ENCODE data around the gene FADS2. TPM values are rescaled to one million over a fixed set of nuclear protein-coding genes. Genes with fewer than 3 reads are reported as not detected.

Gene FADS2
- polyA plus RNA-seq, 2 of the 4 experiments (the other 2 are of a cell fraction): 215 to 391 TPM

DNA sequence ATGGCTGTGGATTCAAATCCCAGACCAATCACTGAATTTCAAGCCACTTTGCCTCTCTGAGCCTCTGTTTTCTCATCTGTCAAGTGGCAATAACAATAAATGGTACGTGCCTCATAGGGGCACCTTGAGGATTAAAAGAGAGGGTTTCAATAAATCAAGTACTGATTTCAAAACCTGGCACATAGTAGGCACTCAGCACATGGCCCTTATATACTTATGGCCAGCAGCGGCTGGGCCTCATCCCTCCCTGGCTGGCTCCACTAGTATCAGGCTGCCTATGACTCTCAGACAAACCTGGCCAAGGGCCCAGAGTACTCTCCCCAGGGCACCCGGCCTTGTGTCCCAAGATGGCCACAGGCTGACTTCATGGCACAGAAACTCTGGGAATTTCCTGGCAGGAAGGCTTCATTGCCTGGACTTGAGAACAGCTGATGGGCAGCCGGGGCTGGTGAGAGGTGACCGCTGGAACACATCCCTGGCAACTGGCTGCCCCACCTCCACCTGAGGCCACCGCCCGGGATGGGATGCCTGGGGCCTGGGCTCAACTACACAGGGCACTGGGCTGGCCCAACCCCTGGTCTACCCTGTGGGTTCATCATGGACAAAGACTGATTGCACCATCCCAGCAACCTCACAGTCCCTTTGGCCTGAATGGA lies 59.9 kb downstream of the FADS2 start:
- peaks cover 8% of the 10 kb centered on the region for H3K9me3 ChIP-seq
- FAIRE-seq: no peak
- POLR2A ChIA-PET: no interaction called here
- no peak overlapping the region for H3K4me3 ChIP-seq
- CTCF ChIA-PET: interaction anchor here (1.0 to 16.0 kb wide), 8 partner anchors 10 to 220 kb away, joined by 3 to 124 read pairs (median 10); partner anchors contain the start of gene FADS1
- peak overlapping the region; percentile 4 to 53; a peak in 3 of 6 replicates for H3K27ac ChIP-seq
- peaks cover 25% of the 10 kb centered on the region for H3K4me1 ChIP-seq
- TF ChIP-seq FOSL2 (IDR thresholded peaks at IDR 0.05): no peak
- 0 out of 2 replicates have a peak, but pooled peaks have one; percentile 10 for TF ChIP-seq FOSL2 (CRISPR knock-in tag; IDR thresholded peaks at IDR 0.05)
- TF ChIP-seq HOXB13 (CRISPR knock-in tag; IDR thresholded peaks at IDR 0.05; ENCODE audit: low read depth): no peak
- peak in 1 of 2 experiments; percentile 16; a peak in 3 of 6 replicates for ATAC-seq
- WGBS (ENCODE audit: missing lambda C conversion rate): 83% methylated on average over 3 of the region's 7 CpGs
- DNase-seq (ENCODE audit: low read depth in 1 of 2, low spot score in 1 of 2): peak in 1 of 2 experiments; percentile 70
- peak overlapping the region; percentile 2; the same call in 2 of the 3 replicates for H3K4me2 ChIP-seq

DNA sequence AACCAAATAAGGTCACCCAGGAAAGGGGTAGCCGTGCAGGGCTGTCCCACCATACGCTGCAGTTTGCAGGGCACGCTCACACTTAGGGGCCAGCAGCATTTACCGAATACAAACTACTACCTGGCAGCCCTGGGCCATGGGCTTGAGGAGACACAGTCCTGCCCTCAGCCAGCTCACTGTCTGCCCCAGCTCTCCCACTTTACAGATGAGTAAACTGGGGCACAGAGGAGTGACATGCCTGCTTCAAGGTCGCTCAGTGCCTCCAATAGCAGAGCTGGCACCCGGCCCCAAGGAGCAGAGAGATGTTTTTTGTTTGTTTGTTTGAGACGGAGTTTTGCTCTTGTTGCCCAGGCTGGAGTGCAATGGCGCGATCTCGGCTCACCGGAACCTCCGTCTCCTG lies 60.5 kb downstream of the FADS2 start:
- Histone ChIP-seq H3K4me1 (peaks cover 31% of the 10 kb centered on the region), H3K9me3 (peaks cover 8% of the 10 kb centered on the region), H3K4me3 (no peak overlapping the region), H3K27ac (peak overlapping the region; percentile 4 to 53; a peak in 3 of 6 replicates), H3K4me2 (peak overlapping the region; percentile 2; the same call in 1 of the 3 replicates)
- ChIA-PET POLR2A (no interaction called here), CTCF (interaction anchor here (1.0 to 16.0 kb wide), 8 partner anchors 9 to 219 kb away, joined by 3 to 124 read pairs (median 6); no protein-coding TSS in a partner anchor)
- FAIRE-seq (no peak), ATAC-seq (no peak), DNase-seq (ENCODE audit: low read depth in 1 of 2, low spot score in 1 of 2) (no peak)
- TF ChIP-seq NPAS2 (CRISPR knock-in tag; IDR thresholded peaks at IDR 0.05; ENCODE audit: borderline replicate concordance) (no peak), POLR2AphosphoS2 (conservative IDR thresholded peaks at IDR 0.05; ENCODE audit: low read length) (no peak)
- WGBS (ENCODE audit: missing lambda C conversion rate): 89% methylated on average over 12 of the region's 12 CpGs

DNA sequence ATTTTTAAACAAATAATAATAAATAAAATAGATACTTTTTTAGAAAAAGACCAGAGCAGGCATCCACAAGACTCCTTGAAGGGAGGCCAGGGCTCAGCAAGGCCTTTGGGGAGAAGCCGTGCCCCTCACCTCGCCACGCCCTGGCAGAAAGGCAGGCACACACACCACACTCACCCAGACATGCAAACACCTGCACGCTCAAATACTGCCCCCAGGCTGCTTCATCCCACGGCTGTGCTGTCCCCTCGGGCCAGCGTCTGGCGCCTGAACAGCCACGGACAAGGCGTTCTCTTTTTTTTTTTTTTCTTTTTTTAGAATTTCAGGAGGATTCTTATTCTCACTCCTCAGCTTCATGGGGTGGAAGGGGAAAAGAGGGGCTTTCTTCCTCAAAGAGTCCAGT lies 61.7 kb downstream of the FADS2 start:
- Histone ChIP-seq H3K27ac (peak overlapping the region in 1 of 2 experiments; percentile 91; a peak in 3 of 6 replicates), H3K4me3 (no peak overlapping the region; the same call in 2 of the 3 replicates), H3K4me1 (peaks cover 39% of the 10 kb centered on the region), H3K4me2 (peak overlapping the region; percentile 92), H3K9me3 (peaks cover 8% of the 10 kb centered on the region)
- DNase-seq (ENCODE audit: low read depth in 1 of 2, low spot score in 1 of 2) (no peak), ATAC-seq (no peak), FAIRE-seq (no peak)
- CTCF ChIA-PET: interaction anchor here (0.6 to 16.0 kb wide), 9 partner anchors 8 to 192 kb away, joined by 3 to 124 read pairs (median 6); no protein-coding TSS in a partner anchor
- POLR2A ChIA-PET: interaction anchor here (1.2 kb wide), 1 partner anchor 75 kb away, joined by 4 read pairs; no protein-coding TSS in a partner anchor
- WGBS (ENCODE audit: missing lambda C conversion rate): 89% methylated on average over 10 of the region's 10 CpGs
- no peak for TF ChIP-seq TP53 (CRISPR knock-in tag; IDR thresholded peaks at IDR 0.05)
- no peak for TF ChIP-seq PHF8 (IDR thresholded peaks at IDR 0.05; ENCODE audit: borderline replicate concordance, low read depth)
- TF ChIP-seq, protein P1, sequence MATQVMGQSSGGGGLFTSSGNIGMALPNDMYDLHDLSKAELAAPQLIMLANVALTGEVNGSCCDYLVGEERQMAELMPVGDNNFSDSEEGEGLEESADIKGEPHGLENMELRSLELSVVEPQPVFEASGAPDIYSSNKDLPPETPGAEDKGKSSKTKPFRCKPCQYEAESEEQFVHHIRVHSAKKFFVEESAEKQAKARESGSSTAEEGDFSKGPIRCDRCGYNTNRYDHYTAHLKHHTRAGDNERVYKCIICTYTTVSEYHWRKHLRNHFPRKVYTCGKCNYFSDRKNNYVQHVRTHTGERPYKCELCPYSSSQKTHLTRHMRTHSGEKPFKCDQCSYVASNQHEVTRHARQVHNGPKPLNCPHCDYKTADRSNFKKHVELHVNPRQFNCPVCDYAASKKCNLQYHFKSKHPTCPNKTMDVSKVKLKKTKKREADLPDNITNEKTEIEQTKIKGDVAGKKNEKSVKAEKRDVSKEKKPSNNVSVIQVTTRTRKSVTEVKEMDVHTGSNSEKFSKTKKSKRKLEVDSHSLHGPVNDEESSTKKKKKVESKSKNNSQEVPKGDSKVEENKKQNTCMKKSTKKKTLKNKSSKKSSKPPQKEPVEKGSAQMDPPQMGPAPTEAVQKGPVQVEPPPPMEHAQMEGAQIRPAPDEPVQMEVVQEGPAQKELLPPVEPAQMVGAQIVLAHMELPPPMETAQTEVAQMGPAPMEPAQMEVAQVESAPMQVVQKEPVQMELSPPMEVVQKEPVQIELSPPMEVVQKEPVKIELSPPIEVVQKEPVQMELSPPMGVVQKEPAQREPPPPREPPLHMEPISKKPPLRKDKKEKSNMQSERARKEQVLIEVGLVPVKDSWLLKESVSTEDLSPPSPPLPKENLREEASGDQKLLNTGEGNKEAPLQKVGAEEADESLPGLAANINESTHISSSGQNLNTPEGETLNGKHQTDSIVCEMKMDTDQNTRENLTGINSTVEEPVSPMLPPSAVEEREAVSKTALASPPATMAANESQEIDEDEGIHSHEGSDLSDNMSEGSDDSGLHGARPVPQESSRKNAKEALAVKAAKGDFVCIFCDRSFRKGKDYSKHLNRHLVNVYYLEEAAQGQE (IDR thresholded peaks at IDR 0.05): no peak
- TF ChIP-seq BHLHE40 (IDR thresholded peaks at IDR 0.05; ENCODE audit: low read depth, low read length): no peak
- TF ChIP-seq, protein P2, sequence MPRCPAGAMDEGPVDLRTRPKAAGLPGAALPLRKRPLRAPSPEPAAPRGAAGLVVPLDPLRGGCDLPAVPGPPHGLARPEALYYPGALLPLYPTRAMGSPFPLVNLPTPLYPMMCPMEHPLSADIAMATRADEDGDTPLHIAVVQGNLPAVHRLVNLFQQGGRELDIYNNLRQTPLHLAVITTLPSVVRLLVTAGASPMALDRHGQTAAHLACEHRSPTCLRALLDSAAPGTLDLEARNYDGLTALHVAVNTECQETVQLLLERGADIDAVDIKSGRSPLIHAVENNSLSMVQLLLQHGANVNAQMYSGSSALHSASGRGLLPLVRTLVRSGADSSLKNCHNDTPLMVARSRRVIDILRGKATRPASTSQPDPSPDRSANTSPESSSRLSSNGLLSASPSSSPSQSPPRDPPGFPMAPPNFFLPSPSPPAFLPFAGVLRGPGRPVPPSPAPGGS (IDR thresholded peaks at IDR 0.05): no peak
- TF ChIP-seq, protein P3, sequence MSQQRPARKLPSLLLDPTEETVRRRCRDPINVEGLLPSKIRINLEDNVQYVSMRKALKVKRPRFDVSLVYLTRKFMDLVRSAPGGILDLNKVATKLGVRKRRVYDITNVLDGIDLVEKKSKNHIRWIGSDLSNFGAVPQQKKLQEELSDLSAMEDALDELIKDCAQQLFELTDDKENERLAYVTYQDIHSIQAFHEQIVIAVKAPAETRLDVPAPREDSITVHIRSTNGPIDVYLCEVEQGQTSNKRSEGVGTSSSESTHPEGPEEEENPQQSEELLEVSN (IDR thresholded peaks at IDR 0.05; ENCODE audit: borderline replicate concordance, low read depth): no peak
- TF ChIP-seq, protein P4, sequence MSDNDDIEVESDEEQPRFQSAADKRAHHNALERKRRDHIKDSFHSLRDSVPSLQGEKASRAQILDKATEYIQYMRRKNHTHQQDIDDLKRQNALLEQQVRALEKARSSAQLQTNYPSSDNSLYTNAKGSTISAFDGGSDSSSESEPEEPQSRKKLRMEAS (IDR thresholded peaks at IDR 0.05): no peak
- no peak for TF ChIP-seq HOXA7 (CRISPR knock-in tag; IDR thresholded peaks at IDR 0.05)

Data from A549 (cell line).